Parietal lobe (tissue), 1 donor: ENCODE results near the gene IGIP. TPM values are rescaled to one million over a fixed set of nuclear protein-coding genes. Genes with fewer than 3 reads are reported as not detected.

Experiments used
- total RNA-seq: library from RNA; depleted of rRNA; stranded (reverse); fragments of >200 nt; gene quantifications from one replicate; pipeline ENCODE4 v1.2.3, GENCODE V29; 2014

Gene IGIP
- total RNA-seq: 11.0 TPM

DNA sequence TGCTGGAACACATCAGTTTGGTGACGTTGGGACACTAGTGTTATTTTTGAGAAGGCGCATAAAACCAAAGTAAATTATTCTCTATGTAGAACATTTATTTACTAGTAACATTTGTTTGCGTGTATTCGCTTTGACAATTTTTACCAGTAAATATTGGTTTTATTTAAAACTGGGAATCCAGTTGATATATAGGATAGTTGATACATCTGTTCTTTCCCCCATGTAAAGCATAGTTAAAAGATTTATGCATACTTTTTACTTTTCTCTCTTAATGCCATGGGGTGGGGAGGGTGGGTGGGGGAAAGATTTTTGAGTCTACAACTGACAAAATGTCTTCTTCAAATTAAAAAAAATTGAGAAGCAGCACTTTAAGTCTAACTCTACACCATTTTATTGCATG, at the start of gene IGIP:
TSS of gene IGIP (plus strand) at position 301 of the 400 bp plus-strand sequence. CDS start 2,540 bp downstream, outside the sequence.

DNA sequence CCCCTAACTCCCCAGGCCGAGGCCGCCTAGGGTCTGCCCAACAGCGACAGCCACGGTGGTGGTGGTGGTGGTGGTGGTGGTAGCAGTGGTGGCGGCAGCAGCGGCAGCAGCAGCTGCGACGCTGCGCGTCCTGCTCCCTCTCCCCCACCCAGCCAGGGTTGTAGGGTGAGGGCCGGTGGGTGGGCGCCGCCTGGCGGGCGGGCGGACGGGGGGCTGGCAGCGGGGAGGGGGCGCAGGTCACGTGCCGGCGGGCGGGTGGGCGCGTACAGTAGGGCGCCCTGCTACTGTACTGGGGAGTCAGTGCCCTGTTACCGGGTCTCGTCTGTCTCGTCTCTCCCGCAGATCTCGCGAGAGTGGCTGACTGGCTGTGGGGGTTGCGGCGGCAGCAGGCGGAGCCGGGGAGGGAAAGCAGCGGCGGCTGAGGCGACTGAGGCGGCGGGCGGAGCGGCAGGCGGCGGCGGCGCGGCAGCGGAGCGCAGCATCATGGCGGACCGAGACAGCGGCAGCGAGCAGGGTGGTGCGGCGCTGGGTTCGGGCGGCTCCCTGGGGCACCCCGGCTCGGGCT, 12.0 kb upstream of the IGIP start, which contains the start of gene PURA:
TSS of gene PURA (plus strand) at position 411 of the 565 bp plus-strand sequence. CDS start at position 484, 73 bp downstream.

DNA sequence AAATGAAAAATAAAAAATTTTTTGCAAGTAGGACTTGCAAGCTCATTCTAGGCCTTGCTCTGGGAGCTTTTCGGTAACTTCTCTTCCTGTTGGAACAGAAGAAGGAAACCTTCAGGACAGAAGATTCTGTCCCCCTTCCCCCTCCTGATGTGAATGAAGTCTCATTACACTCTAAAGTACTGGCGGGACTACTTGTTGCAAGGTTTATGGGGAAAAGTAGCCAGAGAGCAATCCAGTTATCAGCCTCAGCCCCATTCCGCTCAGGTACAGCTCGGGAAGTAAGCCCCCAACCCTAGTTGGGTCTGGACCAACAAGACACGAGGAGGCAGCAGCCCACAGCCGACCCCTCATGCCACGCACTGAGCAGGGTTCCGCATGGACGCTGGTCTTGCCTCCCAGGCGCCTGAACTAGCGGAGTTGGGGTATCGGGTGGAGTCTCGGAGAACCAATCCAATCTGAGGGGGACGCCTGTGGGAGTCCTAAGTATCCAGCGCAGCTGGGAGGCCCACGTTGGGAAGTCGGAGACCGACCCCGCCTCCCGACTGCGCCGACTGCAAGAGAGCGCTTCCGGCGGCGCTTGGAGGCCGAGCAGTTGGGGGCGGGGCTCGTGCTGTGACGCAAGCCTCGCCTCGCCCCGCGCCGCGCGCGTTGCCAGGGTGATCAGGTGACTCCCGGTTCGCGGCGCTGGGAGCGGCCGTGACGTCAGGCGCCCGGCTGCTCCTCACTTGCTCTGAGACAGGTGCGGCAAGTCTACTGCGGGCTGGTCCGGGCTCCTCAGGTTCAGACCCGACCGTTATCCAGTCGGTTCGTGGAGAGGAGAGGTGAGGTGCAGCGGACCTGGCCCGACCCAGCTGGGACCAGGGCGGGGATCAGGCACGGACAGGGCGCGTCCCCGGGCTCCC, 49.0 kb downstream of the IGIP start, which contains the start of gene CYSTM1:
TSS of gene CYSTM1 (plus strand) at position 724 of the 902 bp plus-strand sequence. CDS start 19,278 bp downstream, outside the sequence.

Other genes with a start within 250 kb of the IGIP start
- 8.1 TPM for gene NRG2, start 82.6 kb upstream of the IGIP start, total RNA-seq
- 20.3 TPM for gene PURA, start 11.8 kb upstream of the IGIP start, total RNA-seq
- gene CYSTM1, start 49.3 kb downstream of the IGIP start, total RNA-seq: 5.3 TPM
- gene PFDN1, start 177.2 kb downstream of the IGIP start, total RNA-seq: 50.7 TPM
- gene HBEGF, start 220.7 kb downstream of the IGIP start, total RNA-seq: 10.3 TPM
- gene SLC4A9, start 234.3 kb downstream of the IGIP start, total RNA-seq: not detected